GM18517 (cell line): ENCODE data around the gene NACA2.
"Not testable (repeated sequence)": the region's sequence is repeated elsewhere in the genome, so short reads cannot be mapped to it uniquely, and the experiment has no call there.

Experiments
- ATAC-seq: cut with Tn5 transposase; IDR thresholded peaks from one replicate; pipeline ENCODE4 v1.9.1; 2021; ENCODE audit warnings: mild to moderate bottlenecking, moderate library complexity; ENCODE audit not compliant: unreplicated experiment

NACA2 gene

GRCh38 chr17:61552560-61552959, 38.5 kb downstream of the NACA2 start:
- ATAC-seq = not testable (repeated sequence)

GRCh38 chr17:61551255-61551742, 39.7 kb downstream of the NACA2 start:
- ATAC-seq = no peak

- no peak for ATAC-seq
Observed at GRCh38 chr17:61547113-61547512, 43.9 kb downstream of the NACA2 start.

- ATAC-seq = no peak
Observed at GRCh38 chr17:61545335-61545938, 45.6 kb downstream of the NACA2 start.

GRCh38 chr17:61543786-61544415, 47.1 kb downstream of the NACA2 start:
- ATAC-seq = no peak

- ATAC-seq = no peak
Observed at GRCh38 chr17:61542027-61542426, 49.0 kb downstream of the NACA2 start.

DNA sequence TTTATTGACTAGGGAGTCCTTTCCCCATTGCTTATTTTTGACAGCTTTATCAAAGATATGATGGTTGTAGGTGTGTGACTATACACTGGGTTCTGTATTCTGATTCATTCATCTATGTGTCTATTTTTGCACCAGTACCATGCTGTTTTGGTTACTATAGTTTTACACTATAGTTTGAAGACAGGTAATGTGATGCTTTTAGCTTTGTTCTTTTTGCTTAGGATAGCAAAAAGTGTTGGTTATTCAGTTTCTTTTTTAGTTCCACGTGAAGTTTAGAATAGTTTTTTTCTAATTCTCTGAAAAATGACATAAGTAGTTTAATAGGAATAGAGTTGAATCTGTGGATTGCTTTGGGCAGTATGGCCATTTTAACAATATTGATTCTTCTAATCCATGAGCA, 50.1 kb downstream of the NACA2 start:
- ATAC-seq = no peak
